GM12875 (cell line): ENCODE results near the gene TNIK.

Source experiments
- H3K4me3 ChIP-seq: one replicate; pipeline ENCODE4 v1.5.1; 2011; ENCODE audit warnings: low read depth, low read length, control low read depth
- CTCF ChIP-seq: IDR thresholded peaks from 2 replicates; pipeline ENCODE4 v1.5.1; 2011; ENCODE audit warnings: low read depth, mild to moderate bottlenecking, control low read depth, inconsistent platforms, low read length, moderate library complexity, borderline replicate concordance; ENCODE audit not compliant: insufficient read depth

Gene TNIK

GRCh38 chr3:171256445-171257250 is 203.6 kb downstream of the TNIK start:
- TF ChIP-seq CTCF, result no peak
- no peak overlapping the region for H3K4me3 ChIP-seq

- TF ChIP-seq CTCF, result no peak
Observed at GRCh38 chr3:171255236-171255806, 204.9 kb downstream of the TNIK start.

GRCh38 chr3:171254315-171254714 is 205.9 kb downstream of the TNIK start:
- no peak overlapping the region for H3K4me3 ChIP-seq
- no peak for TF ChIP-seq CTCF

More at GRCh38 chr3:171255236-171255806, 204.9 kb downstream of the TNIK start:
- no peak overlapping the region for H3K4me3 ChIP-seq

GRCh38 chr3:171251835-171252234 is 208.4 kb downstream of the TNIK start:
- no peak overlapping the region for H3K4me3 ChIP-seq

GRCh38 chr3:171250444-171250843 is 209.8 kb downstream of the TNIK start:
- no peak overlapping the region for H3K4me3 ChIP-seq
- TF ChIP-seq CTCF, result no peak

More at GRCh38 chr3:171251835-171252234, 208.4 kb downstream of the TNIK start:
- no peak for TF ChIP-seq CTCF

- no peak overlapping the region for H3K4me3 ChIP-seq
Observed at GRCh38 chr3:171249245-171249644, 211.0 kb downstream of the TNIK start.

More at GRCh38 chr3:171249245-171249644, 211.0 kb downstream of the TNIK start:
- no peak for TF ChIP-seq CTCF
